HL-60 (cell line): ENCODE measurements around the gene TMUB2.

Experiments used
- CTCF ChIP-seq: IDR thresholded peaks from one replicate; pipeline ENCODE4 v1.5.1; 2011; ENCODE audit warnings: low read length, control low read depth, inconsistent platforms; ENCODE audit not compliant: insufficient read depth
- GABPA ChIP-seq: IDR thresholded peaks from 2 replicates; pipeline ENCODE4 v1.6.1; 2012; ENCODE audit warnings: low read depth
- POLR2AphosphoS5 ChIP-seq: IDR thresholded peaks from 2 replicates; pipeline ENCODE4 v1.6.1; 2012; ENCODE audit warnings: low read depth
- REST ChIP-seq: IDR thresholded peaks from 2 replicates; pipeline ENCODE4 v1.6.1; 2012; ENCODE audit warnings: low read depth; ENCODE audit not compliant: insufficient replicate concordance
- SPI1 ChIP-seq: IDR thresholded peaks from 2 replicates; pipeline ENCODE4 v1.6.1; 2012; ENCODE audit warnings: low read depth, mild to moderate bottlenecking, borderline replicate concordance

- no peak for TF ChIP-seq CTCF
- TF ChIP-seq GABPA = no peak
- TF ChIP-seq REST = no peak
- TF ChIP-seq POLR2AphosphoS5 = no peak
- no peak for TF ChIP-seq SPI1
Observed at GRCh38 chr17:44183024-44183423, 3.7 kb upstream of the TMUB2 start.
